GM12878 (cell line): ENCODE results near the gene DGKI.

Experiments
- CHD1 ChIP-seq: IDR thresholded peaks from 2 replicates; pipeline ENCODE4 v1.6.1; 2012; ENCODE audit warnings: low read depth, low read length, improper control_type of control experiment
- EGR1 ChIP-seq, 2 experiments: IDR thresholded peaks; 1 replicate in 1 of 2; 2 replicates in 1 of 2; pipeline ENCODE4 v1.6.1; 2011 to 2012; ENCODE audit warnings: low read depth in 2 of 2, low read length in 2 of 2, borderline replicate concordance in 1 of 2, mild to moderate bottlenecking in 1 of 2, moderate library complexity in 1 of 2
- NFYB ChIP-seq: IDR thresholded peaks from 2 replicates; pipeline ENCODE4 v1.6.1; 2011; ENCODE audit warnings: low read depth, mild to moderate bottlenecking, low read length, improper control_type of control experiment, moderate library complexity; ENCODE audit not compliant: insufficient read depth
- NR2C2 ChIP-seq: IDR thresholded peaks from 2 replicates; pipeline ENCODE4 v1.6.1; 2011; ENCODE audit warnings: borderline replicate concordance, low read depth; ENCODE audit not compliant: control insufficient read depth, insufficient read length
- NRF1 ChIP-seq: conservative IDR thresholded peaks from 2 replicates; pipeline ENCODE4 v1.6.1; 2011; ENCODE audit warnings: mild to moderate bottlenecking, low read depth, low read length, improper control_type of control experiment
- RAD51 ChIP-seq: fragments of 450-650 bp; IDR thresholded peaks from 2 replicates; pipeline ENCODE4 v1.6.1; 2016; ENCODE audit warnings: moderate library complexity, mild to moderate bottlenecking, inconsistent platforms
- RCOR1 ChIP-seq: conservative IDR thresholded peaks from 2 replicates; pipeline ENCODE4 v1.6.1; 2012; ENCODE audit warnings: low read depth, low read length, improper control_type of control experiment
- SMARCA5 ChIP-seq: fragments of 450-650 bp; IDR thresholded peaks from 2 replicates; pipeline ENCODE4 v1.6.1; 2017; ENCODE audit warnings: mild to moderate bottlenecking
- SREBF1 ChIP-seq: IDR thresholded peaks from 2 replicates; pipeline ENCODE4 v1.6.1; 2012; ENCODE audit warnings: mild to moderate bottlenecking, low read length
- TCF7 ChIP-seq: IDR thresholded peaks from 2 replicates; pipeline ENCODE4 v1.6.1; 2014; ENCODE audit warnings: antibody characterized with exemption, borderline replicate concordance
- TF ChIP-seq, protein P1 (sequence below), 3 experiments: IDR thresholded peaks in 2 of 3; conservative IDR thresholded peaks in 1 of 3; 2 replicates each; pipeline ENCODE4 v1.5.1; 2011; ENCODE audit warnings: low read depth in 3 of 3, low read length in 3 of 3, mild to moderate bottlenecking in 3 of 3, control low read depth in 2 of 3, moderate library complexity in 2 of 3, inconsistent platforms in 1 of 3, mixed read lengths in 1 of 3; ENCODE audit not compliant: control insufficient read depth in 2 of 3, insufficient read depth in 1 of 3; ENCODE audit errors: extremely low read depth in 1 of 3

DNA sequence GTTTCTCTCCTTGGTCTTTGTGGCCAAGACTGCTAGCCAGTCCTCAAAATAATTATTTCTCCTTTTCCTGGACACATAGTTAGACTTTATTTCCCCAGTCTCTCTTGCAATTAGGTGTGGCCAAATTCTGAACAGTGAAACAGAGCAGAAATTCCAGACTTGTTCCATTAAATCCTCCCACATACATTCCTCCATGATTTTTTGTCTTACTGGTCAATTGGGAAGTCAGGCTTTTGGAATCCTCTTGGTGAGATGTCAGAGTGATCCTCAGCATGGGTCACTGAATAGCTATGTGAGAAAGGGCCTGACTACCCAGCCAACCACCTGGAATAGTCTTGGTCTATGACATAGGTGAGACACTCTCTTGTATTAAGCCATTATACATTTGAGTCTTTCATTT lies 164.2 kb downstream of the DGKI start:
- TF ChIP-seq, protein P1, sequence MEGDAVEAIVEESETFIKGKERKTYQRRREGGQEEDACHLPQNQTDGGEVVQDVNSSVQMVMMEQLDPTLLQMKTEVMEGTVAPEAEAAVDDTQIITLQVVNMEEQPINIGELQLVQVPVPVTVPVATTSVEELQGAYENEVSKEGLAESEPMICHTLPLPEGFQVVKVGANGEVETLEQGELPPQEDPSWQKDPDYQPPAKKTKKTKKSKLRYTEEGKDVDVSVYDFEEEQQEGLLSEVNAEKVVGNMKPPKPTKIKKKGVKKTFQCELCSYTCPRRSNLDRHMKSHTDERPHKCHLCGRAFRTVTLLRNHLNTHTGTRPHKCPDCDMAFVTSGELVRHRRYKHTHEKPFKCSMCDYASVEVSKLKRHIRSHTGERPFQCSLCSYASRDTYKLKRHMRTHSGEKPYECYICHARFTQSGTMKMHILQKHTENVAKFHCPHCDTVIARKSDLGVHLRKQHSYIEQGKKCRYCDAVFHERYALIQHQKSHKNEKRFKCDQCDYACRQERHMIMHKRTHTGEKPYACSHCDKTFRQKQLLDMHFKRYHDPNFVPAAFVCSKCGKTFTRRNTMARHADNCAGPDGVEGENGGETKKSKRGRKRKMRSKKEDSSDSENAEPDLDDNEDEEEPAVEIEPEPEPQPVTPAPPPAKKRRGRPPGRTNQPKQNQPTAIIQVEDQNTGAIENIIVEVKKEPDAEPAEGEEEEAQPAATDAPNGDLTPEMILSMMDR (IDR thresholded peaks at IDR 0.05 in 2 of 3, conservative IDR thresholded peaks at IDR 0.05 in 1 of 3; ENCODE audit: control insufficient read depth in 2 of 3, extremely low read depth in 1 of 3, insufficient read depth in 1 of 3, low read depth in 3 of 3, low read length in 3 of 3) = no peak
- TF ChIP-seq EGR1 (IDR thresholded peaks at IDR 0.05; ENCODE audit: borderline replicate concordance in 1 of 2, low read depth in 2 of 2, low read length in 2 of 2) (no peak), NFYB (no peak), SMARCA5 (no peak), RCOR1 (no peak), SREBF1 (no peak), NR2C2 (no peak), TCF7 (no peak), NRF1 (no peak), RAD51 (no peak), CHD1 (no peak)
